GM21576 (cell line): ENCODE results near the gene HIVEP3.

ENCODE experiments used
- ATAC-seq: cut with Tn5 transposase; IDR thresholded peaks from one replicate; pipeline ENCODE4 v1.9.1; 2021; ENCODE audit warnings: mild to moderate bottlenecking, moderate library complexity; ENCODE audit not compliant: unreplicated experiment

HIVEP3 gene

GRCh38 chr1:41542196-41542930 lies 376.4 kb downstream of the HIVEP3 start:
- no peak for ATAC-seq

- ATAC-seq: no peak
Measured at GRCh38 chr1:41541592-41541952, 377.1 kb downstream of the HIVEP3 start.

- no peak for ATAC-seq
Measured at GRCh38 chr1:41540886-41541591, 377.7 kb downstream of the HIVEP3 start.

GRCh38 chr1:41539999-41540398 lies 378.7 kb downstream of the HIVEP3 start:
- no peak for ATAC-seq

- ATAC-seq: no peak
Measured at GRCh38 chr1:41539418-41539805, 379.3 kb downstream of the HIVEP3 start.

- ATAC-seq: no peak
Measured at GRCh38 chr1:41538741-41539417, 379.8 kb downstream of the HIVEP3 start.

GRCh38 chr1:41537788-41538351 lies 380.9 kb downstream of the HIVEP3 start:
- ATAC-seq: no peak

GRCh38 chr1:41537251-41537650 lies 381.5 kb downstream of the HIVEP3 start:
- no peak for ATAC-seq

GRCh38 chr1:41536361-41536802 lies 382.3 kb downstream of the HIVEP3 start:
- ATAC-seq: no peak

- ATAC-seq: no peak
Measured at GRCh38 chr1:41535716-41536115, 383.0 kb downstream of the HIVEP3 start.

- no peak for ATAC-seq
Measured at GRCh38 chr1:41535276-41535675, 383.4 kb downstream of the HIVEP3 start.

GRCh38 chr1:41534181-41535076 lies 384.3 kb downstream of the HIVEP3 start:
- no peak for ATAC-seq

GRCh38 chr1:41533731-41534080 lies 385.0 kb downstream of the HIVEP3 start:
- no peak for ATAC-seq

- no peak for ATAC-seq
Measured at GRCh38 chr1:41533016-41533730, 385.5 kb downstream of the HIVEP3 start.

- ATAC-seq: no peak
Measured at GRCh38 chr1:41532206-41532975, 386.3 kb downstream of the HIVEP3 start.

- no peak for ATAC-seq
Measured at GRCh38 chr1:41530411-41530810, 388.3 kb downstream of the HIVEP3 start.

- no peak for ATAC-seq
Measured at GRCh38 chr1:41529621-41530395, 388.9 kb downstream of the HIVEP3 start.
